Stimulated activated CD8-positive, alpha-beta memory T cell treated with anti-CD3 and anti-CD28 coated beads, Interleukin-15, amount 100 ng/mL, for 24 hours (primary cell): Measurements from ENCODE around the gene CNN1.
A peak's percentile ranks its signal among the peaks of the same experiment; 100 is the strongest.
"Not testable (repeated sequence)": the region's sequence is repeated elsewhere in the genome, so short reads cannot be mapped to it uniquely, and the experiment has no call there.

Experiments used
- DNase-seq: peaks from one replicate; pipeline ENCODE4 v3.0.0-alpha.2; 2020; ENCODE audit warnings: low read depth

CNN1 gene

GRCh38 chr19:11534948-11535347, 3.7 kb upstream of the CNN1 start:
- DNase-seq = no peak

- DNase-seq = peak; percentile 79
Observed at GRCh38 chr19:11535792-11536595, 2.7 kb upstream of the CNN1 start.

GRCh38 chr19:11539495-11540365, 1.1 kb downstream of the CNN1 start:
- no peak for DNase-seq

- DNase-seq = no peak
Observed at GRCh38 chr19:11540645-11541044, 2.0 kb downstream of the CNN1 start.

- no peak for DNase-seq
Observed at GRCh38 chr19:11541238-11541637, 2.6 kb downstream of the CNN1 start.

GRCh38 chr19:11547929-11548700, 9.5 kb downstream of the CNN1 start:
- DNase-seq = no peak

GRCh38 chr19:11549386-11549953, 10.8 kb downstream of the CNN1 start:
- no peak for DNase-seq

- no peak for DNase-seq
Observed at GRCh38 chr19:11550265-11550664, 11.6 kb downstream of the CNN1 start.

- DNase-seq = no peak
Observed at GRCh38 chr19:11551603-11552235, 13.1 kb downstream of the CNN1 start.

GRCh38 chr19:11552666-11553372, 14.2 kb downstream of the CNN1 start:
- DNase-seq = no peak

- no peak for DNase-seq
Observed at GRCh38 chr19:11554160-11554559, 15.5 kb downstream of the CNN1 start.

GRCh38 chr19:11555246-11555645, 16.6 kb downstream of the CNN1 start:
- DNase-seq = no peak

GRCh38 chr19:11556634-11557420, 18.2 kb downstream of the CNN1 start:
- DNase-seq = no peak

GRCh38 chr19:11558881-11559828, 20.5 kb downstream of the CNN1 start, which contains the start of gene ELOF1:
TSS of gene ELOF1 (minus strand) at chr19:11559230. CDS start at chr19:11554347, 4,883 bp downstream.
- peak; percentile 92 for DNase-seq

GRCh38 chr19:11560404-11561051, 21.9 kb downstream of the CNN1 start:
- DNase-seq = no peak

GRCh38 chr19:11563532-11563931, 24.9 kb downstream of the CNN1 start:
- DNase-seq = no peak

- DNase-seq = not testable (repeated sequence)
Observed at GRCh38 chr19:11564082-11564807, 25.6 kb downstream of the CNN1 start.

GRCh38 chr19:11565649-11565980, 27.0 kb downstream of the CNN1 start:
- DNase-seq = not testable (repeated sequence)
